Measurements from ENCODE around the gene CEP152.

CEP152 gene

GRCh38 chr15:48757661-48758060 lies 53.2 kb downstream of the CEP152 start:
- Histone ChIP-seq H3K9me2 (replicated peaks; ENCODE audit: insufficient read depth, low read length) (no peaks in the 10 kb centered on the region), H3K27ac (ENCODE audit: low read depth, low read length) (no peak overlapping the region), H3K4me3 (ENCODE audit: insufficient read depth, low read length, poor library complexity, severe bottlenecking) (no peak overlapping the region), H3K9ac (ENCODE audit: low read length) (no peak overlapping the region), H3K79me2 (ENCODE audit: insufficient read depth, low read length) (0 out of 2 replicates have a peak, but pooled peaks cover 6% of the 10 kb centered on the region), H3K36me3 (ENCODE audit: low read length) (peaks cover 54% of the 10 kb centered on the region; the same call in 1 of the 2 replicates), H2AFZ (ENCODE audit: low read depth, low read length, severe bottlenecking) (no peak overlapping the region), H3F3A (ENCODE audit: insufficient read depth) (no peaks in the 10 kb centered on the region), H3K27me3 (ENCODE audit: low read length) (no peaks in the 10 kb centered on the region), H3K4me2 (ENCODE audit: low read depth, low read length, poor library complexity, severe bottlenecking) (no peak overlapping the region), H3K9me3 (ENCODE audit: insufficient read depth, low read length) (no peaks in the 10 kb centered on the region), H4K20me1 (ENCODE audit: low read depth, low read length) (no peaks in the 10 kb centered on the region)
- TF ChIP-seq CTCF (IDR thresholded peaks at IDR 0.05; ENCODE audit: insufficient read depth, low read length, poor library complexity, severe bottlenecking) (no peak), EZH2phosphoT487 (conservative IDR thresholded peaks at IDR 0.05; ENCODE audit: low read length) (no peak)

- Histone ChIP-seq H3K27me3 (ENCODE audit: low read length) (no peaks in the 10 kb centered on the region), H3K27ac (ENCODE audit: low read depth, low read length) (no peak overlapping the region), H3K4me2 (ENCODE audit: low read depth, low read length, poor library complexity, severe bottlenecking) (no peak overlapping the region), H3K9me3 (ENCODE audit: insufficient read depth, low read length) (no peaks in the 10 kb centered on the region), H4K20me1 (ENCODE audit: low read depth, low read length) (no peaks in the 10 kb centered on the region), H3K9ac (ENCODE audit: low read length) (no peak overlapping the region), H2AFZ (ENCODE audit: low read depth, low read length, severe bottlenecking) (no peak overlapping the region), H3K36me3 (ENCODE audit: low read length) (peaks cover 52% of the 10 kb centered on the region; the same call in 1 of the 2 replicates), H3K4me3 (ENCODE audit: insufficient read depth, low read length, poor library complexity, severe bottlenecking) (no peak overlapping the region), H3F3A (ENCODE audit: insufficient read depth) (no peaks in the 10 kb centered on the region), H3K9me2 (replicated peaks; ENCODE audit: insufficient read depth, low read length) (no peaks in the 10 kb centered on the region), H3K79me2 (ENCODE audit: insufficient read depth, low read length) (0 out of 2 replicates have a peak, but pooled peaks cover 6% of the 10 kb centered on the region)
- TF ChIP-seq EZH2phosphoT487 (conservative IDR thresholded peaks at IDR 0.05; ENCODE audit: low read length): no peak
- TF ChIP-seq CTCF (IDR thresholded peaks at IDR 0.05; ENCODE audit: insufficient read depth, low read length, poor library complexity, severe bottlenecking): no peak
Observed at GRCh38 chr15:48754011-48754410, 56.9 kb downstream of the CEP152 start.

- Histone ChIP-seq H2AFZ (ENCODE audit: low read depth, low read length, severe bottlenecking) (no peak overlapping the region), H3K79me2 (ENCODE audit: insufficient read depth, low read length) (0 out of 2 replicates have a peak, but pooled peaks cover 3% of the 10 kb centered on the region), H3K27ac (ENCODE audit: low read depth, low read length) (no peak overlapping the region), H3K27me3 (ENCODE audit: low read length) (no peaks in the 10 kb centered on the region), H3K9me2 (replicated peaks; ENCODE audit: insufficient read depth, low read length) (no peaks in the 10 kb centered on the region), H3K36me3 (ENCODE audit: low read length) (peaks cover 63% of the 10 kb centered on the region), H3K9me3 (ENCODE audit: insufficient read depth, low read length) (no peaks in the 10 kb centered on the region), H3K4me2 (ENCODE audit: low read depth, low read length, poor library complexity, severe bottlenecking) (no peak overlapping the region), H3F3A (ENCODE audit: insufficient read depth) (no peaks in the 10 kb centered on the region), H3K9ac (ENCODE audit: low read length) (no peak overlapping the region), H3K4me3 (ENCODE audit: insufficient read depth, low read length, poor library complexity, severe bottlenecking) (no peak overlapping the region), H4K20me1 (ENCODE audit: low read depth, low read length) (no peaks in the 10 kb centered on the region)
- no peak for TF ChIP-seq EZH2phosphoT487 (conservative IDR thresholded peaks at IDR 0.05; ENCODE audit: low read length)
- no peak for TF ChIP-seq CTCF (IDR thresholded peaks at IDR 0.05; ENCODE audit: insufficient read depth, low read length, poor library complexity, severe bottlenecking)
Observed at GRCh38 chr15:48751595-48751994, 59.3 kb downstream of the CEP152 start.

Measured in SU-DHL-6 (cell line).